ENCODE measurements around the gene LTBP2.

Gene LTBP2

DNA sequence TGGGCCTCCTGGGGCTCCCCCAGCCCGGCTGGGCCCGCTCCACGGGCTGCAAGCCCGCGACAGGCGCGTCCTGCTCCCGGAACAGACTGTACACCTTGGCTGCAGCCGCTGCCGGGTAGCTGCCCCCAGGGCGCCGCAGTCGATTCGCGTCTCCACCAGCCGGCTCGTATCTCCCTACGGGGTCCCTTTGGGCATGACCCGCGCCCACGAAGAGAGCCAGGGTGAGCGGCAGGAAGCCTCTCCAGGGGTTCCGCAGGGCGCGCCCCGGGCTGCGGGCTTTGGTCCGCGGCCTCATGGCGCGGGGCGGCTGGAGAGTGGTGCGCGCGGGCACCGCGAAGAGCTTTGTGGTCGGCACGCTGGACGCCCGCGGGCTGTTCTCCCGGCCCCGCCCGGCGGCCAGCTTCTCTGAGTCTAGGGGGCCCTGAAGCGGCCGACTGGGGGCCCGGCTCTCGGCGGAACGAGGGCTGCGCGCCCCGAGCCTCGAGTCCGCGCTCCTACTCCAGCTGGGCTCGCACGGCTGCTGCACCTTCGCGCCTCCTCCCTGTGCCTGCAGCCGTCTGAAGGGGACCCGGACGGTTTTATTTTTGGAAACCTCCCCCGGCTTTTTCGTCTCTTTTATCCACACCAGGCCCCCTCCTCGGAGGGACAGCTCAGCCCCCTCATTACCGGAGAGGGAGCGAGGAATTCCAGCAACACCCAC lies at the start of gene LTBP2:
TSS of gene LTBP2 (minus strand) at position 588 of the 700 bp plus-strand sequence. CDS start at position 295, 293 bp downstream.
- peak; percentile 16 for DNase-seq

GRCh38 chr14:74660863-74661262 lies 48.8 kb upstream of the LTBP2 start:
- no peak for DNase-seq

DNA sequence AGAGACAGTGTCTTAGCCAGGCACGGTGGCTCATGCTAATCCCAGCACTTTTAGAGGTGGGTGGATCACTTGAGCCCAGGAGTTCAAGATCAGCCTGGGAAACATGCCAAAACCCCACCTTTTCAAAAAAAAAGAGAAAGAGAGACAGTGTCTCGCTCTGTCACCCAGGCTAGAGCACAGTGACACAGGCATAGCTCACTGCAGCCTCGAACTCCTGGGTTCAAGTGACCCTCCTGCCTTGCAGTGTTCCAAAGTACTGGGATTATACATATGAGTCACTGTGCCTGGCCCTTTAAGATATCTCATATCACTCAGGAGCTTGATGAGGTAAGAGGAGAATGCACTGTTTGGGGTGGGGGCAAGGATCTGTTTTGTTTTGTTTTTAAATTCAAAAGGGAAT lies 48.1 kb upstream of the LTBP2 start:
- DNase-seq: no peak

DNA sequence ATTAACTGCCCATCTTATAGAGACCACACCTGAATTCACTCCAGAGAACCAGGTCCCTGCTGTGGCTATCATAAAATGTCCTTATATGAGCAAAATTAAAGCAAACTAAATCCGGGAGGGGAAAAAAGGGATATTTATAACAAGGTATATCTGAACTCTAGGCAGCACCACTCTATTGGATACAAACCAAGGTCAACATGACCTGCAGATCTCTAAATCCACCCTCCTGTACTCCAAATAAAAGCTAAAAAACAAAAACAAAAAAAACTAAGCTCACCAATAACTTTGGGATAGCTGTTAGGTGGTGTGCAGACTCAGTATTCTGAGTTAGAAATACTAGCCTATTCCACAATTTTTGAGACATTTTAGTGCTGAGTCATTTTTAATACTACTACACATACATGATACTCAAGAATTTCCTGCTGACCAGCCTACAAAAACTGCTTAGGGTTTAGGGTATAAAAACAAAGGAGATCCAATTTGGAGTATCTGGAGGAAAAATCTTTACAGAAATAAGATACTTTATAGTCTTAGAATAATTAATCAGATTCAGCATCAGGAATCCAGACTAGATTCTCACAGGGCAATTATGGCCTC lies 46.6 kb upstream of the LTBP2 start:
- DNase-seq: no peak

DNA sequence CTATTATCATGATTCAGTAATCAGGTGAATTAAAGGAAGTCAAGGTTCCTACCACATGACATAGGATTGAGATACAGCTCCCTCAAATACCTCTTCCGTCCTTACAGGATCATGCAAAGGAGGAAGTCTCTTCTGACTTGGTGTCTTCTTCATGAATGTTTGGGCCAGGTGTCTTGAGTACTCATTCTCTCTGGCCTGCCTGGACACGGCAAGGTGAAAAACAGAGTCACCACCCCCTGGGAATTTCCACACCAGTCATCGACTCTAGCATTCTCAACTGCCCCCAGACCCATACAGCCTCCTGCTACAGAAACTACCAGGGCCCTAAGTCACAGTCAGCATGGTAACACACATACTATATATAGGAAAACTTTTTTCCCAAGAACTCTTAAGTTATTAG lies 44.9 kb upstream of the LTBP2 start:
- DNase-seq: no peak

DNA sequence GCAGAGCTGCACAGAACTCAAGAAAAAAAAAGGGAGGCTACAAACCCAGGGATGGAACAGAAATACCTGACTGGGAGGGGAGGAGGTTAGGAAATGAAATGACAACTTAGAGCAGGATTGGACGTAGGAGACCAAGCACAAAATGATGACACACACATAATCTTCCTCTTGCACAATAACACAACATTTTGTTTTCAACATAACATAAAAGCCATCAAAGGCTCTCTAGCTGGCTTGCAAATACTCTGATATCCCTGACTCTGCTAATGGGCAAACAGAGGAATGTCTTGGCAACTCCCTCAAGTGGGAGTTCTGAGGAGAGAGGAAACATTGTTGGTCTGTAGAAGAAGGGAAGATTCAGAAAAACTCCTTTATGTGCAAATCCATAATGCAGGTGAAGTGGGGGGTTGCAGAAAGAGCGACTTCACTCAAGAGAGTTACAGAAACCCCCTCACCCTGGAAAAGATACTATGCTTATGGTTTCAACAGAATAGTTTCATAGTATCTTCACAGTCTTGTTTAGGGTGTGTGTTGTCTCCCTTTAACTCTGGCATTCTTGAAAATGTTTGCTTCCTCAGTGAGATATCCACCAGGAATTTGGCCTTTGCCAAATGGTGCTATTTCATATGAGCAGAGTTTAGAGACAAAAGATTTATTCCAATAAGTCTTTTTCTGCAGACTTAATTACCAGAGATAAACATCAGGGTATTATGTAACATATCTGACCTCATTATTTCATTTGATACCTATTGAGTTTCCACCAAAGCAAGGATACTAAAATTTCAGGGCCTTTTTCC lies 43.8 kb upstream of the LTBP2 start:
- no peak for DNase-seq

DNA sequence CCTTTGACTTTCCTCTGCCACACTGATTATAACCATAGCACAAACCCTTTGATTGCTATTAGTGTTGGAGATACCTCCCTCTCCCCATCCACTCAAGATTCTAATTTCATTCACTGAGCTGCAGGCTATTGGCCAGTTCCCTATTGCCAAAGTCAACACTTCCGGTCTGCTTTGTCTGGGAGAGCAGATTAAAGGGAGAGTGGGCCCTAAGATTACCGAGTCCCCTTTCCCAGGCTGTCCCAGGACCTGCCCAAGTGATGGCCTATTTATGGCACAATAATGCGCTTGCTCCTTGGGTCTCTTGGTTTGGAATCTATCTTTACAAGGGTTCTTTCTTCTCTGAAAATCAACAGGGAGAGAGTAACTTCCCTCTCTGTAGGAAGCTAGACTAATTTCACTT lies 42.9 kb upstream of the LTBP2 start:
- DNase-seq: no peak

DNA sequence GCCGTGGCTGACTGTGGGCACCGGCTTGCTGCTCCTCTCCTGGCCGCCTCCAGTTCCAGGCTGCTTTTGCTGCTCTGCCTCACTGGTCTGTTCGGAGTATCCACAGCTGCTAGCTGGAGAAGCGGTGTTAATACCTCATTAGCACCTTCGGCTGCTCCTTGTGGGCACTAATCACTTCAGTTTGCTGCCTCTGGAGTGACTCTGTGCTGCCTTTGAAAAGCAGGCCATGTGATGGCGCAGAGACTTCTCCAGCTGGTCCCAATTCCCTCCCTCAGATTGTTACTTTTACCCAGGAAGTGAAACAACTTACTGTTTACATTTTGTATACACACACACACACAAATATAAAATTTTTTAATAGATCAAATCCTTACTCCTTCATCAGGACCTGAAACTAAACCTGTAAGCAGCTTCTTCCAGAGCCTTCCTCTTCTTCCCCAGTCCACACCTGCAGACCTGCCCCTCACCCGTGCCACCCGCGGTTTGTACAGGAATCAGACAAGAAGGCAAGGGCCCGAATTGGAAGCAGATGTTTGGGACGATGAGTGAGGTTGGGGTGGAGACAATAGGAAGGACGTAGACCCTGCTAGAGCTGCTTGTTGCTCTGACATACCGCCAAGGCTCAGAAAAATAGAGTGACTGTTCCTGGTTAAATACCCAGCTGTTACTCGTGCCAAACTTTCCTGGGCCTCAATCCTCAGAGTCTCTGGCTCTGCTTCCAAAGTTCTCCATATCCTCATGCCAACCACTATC lies 41.5 kb upstream of the LTBP2 start:
- DNase-seq: no peak

DNA sequence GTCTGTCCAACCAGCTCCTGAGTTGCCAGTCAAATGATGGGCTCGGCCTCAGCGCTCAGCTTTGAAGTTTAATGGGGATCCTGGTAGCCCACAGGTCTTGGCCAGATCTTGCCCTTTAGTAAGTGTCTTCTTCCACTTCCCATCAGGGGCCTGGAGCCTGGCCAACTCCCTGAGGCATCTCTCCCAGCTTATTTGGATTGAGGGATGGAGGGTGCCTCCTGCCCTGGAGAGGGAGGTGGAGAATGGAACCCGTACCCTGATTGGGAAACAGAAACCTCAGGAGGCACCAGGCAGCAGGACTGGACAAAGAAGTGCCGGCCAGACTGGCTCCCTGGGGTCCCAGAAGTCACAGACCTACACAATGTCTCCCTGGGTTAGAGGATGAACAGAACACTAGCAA lies 40.5 kb upstream of the LTBP2 start:
- no peak for DNase-seq

GRCh38 chr14:74650927-74651686 lies 39.1 kb upstream of the LTBP2 start:
- DNase-seq: no peak

DNA sequence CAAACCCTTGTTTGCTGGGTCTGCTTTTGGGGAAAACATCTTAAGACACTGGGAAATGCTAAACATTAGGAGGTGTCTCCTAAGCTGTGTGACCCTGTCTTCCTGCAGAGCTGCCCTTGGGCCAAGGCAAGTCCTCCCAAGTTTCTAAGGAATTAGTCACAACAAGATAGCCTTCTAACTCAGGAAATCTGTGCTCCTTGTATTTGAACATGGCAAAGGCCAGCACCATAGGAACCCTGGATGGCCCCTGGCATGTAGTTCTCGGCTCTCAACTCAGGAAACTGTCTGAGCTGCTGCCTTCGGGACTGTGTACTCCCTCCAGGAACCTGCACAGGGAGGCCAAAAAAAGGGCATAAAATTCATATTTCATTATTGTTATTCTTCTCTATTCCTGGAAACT lies 37.6 kb upstream of the LTBP2 start:
- DNase-seq: no peak

DNA sequence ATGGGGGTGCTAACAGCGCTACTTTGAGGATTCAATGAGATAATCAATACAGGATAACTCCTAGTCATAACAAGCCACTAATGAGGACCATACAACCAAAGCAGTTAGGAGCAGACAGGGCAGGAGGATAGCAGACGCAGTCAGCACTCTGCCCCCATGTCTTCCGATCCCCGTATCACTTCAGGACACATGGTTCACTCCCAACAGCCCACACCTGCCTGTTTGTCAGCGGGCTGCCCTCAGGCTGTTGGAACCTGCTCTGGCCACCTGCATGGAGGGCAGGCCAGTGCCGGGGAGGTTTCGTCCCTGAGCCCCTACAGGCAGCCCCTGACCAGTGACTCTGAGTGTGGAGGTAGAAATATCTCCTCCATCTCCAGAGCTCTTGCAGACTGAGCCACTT lies 37.1 kb upstream of the LTBP2 start:
- DNase-seq: no peak

GRCh38 chr14:74648601-74649000 lies 36.6 kb upstream of the LTBP2 start:
- DNase-seq: no peak

DNA sequence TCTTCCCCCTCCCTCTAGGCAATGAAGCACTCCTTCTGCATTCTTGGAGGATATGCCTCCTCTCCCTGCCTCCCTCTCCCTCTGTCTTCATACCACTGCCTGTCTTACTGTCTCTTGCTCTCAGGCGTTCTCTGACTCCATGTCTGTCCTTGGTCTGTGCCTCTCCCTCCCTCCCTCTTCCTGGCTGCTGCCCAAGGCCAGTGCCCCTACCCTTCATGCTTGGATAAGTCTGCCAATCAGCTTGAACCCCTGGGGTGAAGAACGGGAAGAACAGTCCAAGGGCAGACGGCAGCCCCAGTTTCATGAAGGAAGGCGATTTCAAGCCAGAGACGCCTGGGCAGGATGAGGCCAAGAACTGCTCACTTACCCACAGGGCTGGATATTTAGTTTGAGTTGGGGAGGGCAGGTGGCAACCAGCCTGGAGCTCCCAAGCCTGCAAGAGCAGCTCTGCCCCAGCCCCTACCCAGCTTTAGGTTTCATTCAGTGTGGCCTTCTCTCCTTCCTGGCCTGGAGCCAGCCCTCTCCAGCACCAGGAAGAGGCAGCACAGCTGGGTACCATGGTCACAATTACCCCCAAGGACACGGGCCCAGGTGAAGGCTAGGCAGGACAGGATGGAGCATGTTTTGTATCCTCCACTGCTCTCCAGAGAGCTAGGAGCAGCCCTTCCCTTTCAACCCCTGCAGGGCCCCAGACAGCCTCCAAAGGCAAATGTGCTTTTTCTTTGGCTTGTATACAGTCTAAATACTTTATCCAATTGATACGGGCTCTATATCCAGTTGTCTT lies 35.8 kb upstream of the LTBP2 start:
- no peak for DNase-seq

DNA sequence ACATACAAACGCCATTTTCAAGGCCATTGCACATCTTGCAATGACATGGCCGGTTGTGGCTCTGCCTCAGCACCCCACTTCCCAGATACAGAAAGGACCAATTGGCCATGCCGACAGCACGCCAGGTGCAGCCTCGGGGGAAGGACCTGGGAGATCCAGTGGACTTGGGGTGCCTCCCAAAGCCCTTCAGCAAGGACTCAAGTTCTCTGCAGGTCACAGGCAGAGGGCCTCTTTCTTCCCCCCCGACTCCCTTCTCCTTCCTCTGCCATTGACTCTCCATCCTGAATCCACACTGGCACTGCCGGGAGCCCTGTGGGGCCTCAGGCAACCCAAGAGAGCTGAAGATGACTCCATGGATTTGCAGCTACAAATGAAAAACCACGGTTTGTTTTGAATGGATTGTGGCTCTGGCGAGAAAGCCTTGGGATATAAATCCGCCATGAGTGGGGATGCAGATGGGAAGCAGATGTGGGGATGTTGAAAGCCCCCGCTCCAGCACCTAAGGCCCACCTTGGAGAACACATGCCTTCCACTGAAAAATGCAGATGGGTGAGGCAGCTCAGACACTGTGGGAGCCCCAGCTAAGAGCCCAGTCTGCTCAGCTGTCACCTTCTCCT lies 35.1 kb upstream of the LTBP2 start:
- no peak for DNase-seq

- no peak for DNase-seq
Observed at GRCh38 chr14:74645756-74646470, 33.9 kb upstream of the LTBP2 start.

GRCh38 chr14:74645244-74645643 lies 33.2 kb upstream of the LTBP2 start:
- DNase-seq: no peak

DNA sequence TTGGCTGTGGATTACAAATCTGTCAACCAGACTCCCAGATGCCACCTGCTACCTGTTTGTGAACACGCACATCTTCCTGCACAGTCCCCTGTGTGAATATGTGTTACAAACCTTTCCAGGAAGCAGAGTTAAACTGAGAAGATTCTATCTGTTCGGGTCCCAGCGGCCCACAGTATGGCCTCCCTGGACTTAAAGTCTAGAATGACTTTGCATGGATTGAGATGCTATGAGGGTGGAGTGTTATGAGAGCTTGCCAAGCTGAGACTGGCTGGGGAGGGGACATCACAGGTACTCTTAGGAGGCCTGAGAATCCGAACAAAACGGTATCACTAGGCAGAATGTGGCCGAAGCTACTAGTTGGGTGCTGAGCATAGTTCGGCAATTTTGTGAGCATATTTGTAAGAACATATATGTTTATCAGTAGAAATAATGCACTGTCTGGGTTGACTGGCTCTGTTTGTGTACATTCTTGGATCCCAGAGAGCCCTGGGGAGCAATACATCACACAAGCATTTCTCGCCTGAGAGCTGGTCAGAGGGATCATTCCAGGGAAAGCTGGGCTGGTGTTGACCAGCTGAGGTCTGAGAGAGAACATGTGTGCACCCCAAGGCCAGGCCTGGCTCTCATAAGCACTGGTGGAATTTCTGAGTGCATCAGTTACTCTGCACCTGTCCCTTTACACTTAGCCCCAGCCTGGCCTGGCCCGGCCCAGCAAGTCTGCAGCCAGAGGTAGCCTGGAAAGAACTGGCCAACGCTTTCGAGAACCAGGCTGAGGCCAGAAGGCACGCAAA lies 29.8 kb upstream of the LTBP2 start:
- no peak for DNase-seq

DNA sequence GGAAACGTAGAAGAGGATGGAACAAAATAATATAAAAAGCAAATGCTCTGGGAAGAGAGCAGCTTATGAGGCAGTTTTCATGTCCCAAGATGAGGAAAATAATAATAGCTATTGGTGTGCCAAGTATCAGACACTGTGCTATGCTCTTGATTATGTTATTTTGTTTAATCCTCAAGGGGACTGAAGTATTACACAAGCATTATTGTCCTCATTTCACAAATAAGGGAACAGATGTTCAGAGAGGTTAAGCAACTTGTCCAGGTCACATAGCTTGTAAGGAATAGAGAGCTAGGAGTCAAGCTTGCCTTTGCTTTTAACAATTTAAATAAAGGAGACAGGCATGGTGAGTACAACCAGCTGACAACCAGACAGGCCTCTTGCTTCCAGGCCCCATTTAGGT lies 26.9 kb upstream of the LTBP2 start:
- no peak for DNase-seq

DNA sequence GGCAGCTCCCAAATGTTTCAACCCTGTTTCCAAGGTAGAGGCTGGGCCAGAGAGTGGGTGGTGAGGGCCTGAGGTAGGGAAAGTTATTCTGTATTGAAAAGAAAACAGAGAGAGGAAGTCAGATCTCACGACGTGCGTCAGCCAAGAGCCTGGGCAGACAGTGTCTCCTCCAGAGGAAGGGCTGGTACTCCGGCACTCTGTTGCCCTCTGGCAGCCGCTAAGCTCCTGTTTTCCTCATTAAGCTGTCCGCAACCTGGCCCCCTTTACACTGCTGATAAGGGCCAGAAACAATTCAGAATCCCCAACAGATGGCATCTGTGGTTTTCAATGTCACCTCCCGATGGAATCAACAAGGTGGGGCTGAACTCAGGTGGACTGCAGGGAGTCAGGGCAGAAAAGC lies 26.0 kb upstream of the LTBP2 start:
- no peak for DNase-seq
